ENCODE measurements around the gene PPP1R1B.

Gene PPP1R1B

GRCh38 chr17:39595928-39596510 is 30.7 kb upstream of the PPP1R1B start:
- H3K27me3 ChIP-seq (replicated peaks; ENCODE audit: control insufficient read depth, insufficient read depth, low read length) = peaks cover 11% of the 10 kb centered on the region
- DNase-seq (ENCODE audit: extremely low read depth, insufficient read length) = no peak
- TF ChIP-seq, protein P1, sequence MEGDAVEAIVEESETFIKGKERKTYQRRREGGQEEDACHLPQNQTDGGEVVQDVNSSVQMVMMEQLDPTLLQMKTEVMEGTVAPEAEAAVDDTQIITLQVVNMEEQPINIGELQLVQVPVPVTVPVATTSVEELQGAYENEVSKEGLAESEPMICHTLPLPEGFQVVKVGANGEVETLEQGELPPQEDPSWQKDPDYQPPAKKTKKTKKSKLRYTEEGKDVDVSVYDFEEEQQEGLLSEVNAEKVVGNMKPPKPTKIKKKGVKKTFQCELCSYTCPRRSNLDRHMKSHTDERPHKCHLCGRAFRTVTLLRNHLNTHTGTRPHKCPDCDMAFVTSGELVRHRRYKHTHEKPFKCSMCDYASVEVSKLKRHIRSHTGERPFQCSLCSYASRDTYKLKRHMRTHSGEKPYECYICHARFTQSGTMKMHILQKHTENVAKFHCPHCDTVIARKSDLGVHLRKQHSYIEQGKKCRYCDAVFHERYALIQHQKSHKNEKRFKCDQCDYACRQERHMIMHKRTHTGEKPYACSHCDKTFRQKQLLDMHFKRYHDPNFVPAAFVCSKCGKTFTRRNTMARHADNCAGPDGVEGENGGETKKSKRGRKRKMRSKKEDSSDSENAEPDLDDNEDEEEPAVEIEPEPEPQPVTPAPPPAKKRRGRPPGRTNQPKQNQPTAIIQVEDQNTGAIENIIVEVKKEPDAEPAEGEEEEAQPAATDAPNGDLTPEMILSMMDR (IDR thresholded peaks at IDR 0.05; ENCODE audit: insufficient read depth, low read length, poor library complexity, severe bottlenecking) = no peak
- H3K4me3 ChIP-seq (replicated peaks; ENCODE audit: low read depth, low read length) = no peak overlapping the region
- H3K36me3 ChIP-seq (ENCODE audit: control insufficient read depth, insufficient read depth, low read length) = no peaks in the 10 kb centered on the region

- peaks cover 9% of the 10 kb centered on the region for H3K27me3 ChIP-seq (replicated peaks; ENCODE audit: control insufficient read depth, insufficient read depth, low read length)
- no peaks in the 10 kb centered on the region for H3K36me3 ChIP-seq (ENCODE audit: control insufficient read depth, insufficient read depth, low read length)
- TF ChIP-seq, protein P1 (IDR thresholded peaks at IDR 0.05; ENCODE audit: insufficient read depth, low read length, poor library complexity, severe bottlenecking) = no peak
- no peak for DNase-seq (ENCODE audit: extremely low read depth, insufficient read length)
- no peak overlapping the region for H3K4me3 ChIP-seq (replicated peaks; ENCODE audit: low read depth, low read length)
These were observed 30.0 kb upstream of the PPP1R1B start for GRCh38 chr17:39596543-39597267.

DNA sequence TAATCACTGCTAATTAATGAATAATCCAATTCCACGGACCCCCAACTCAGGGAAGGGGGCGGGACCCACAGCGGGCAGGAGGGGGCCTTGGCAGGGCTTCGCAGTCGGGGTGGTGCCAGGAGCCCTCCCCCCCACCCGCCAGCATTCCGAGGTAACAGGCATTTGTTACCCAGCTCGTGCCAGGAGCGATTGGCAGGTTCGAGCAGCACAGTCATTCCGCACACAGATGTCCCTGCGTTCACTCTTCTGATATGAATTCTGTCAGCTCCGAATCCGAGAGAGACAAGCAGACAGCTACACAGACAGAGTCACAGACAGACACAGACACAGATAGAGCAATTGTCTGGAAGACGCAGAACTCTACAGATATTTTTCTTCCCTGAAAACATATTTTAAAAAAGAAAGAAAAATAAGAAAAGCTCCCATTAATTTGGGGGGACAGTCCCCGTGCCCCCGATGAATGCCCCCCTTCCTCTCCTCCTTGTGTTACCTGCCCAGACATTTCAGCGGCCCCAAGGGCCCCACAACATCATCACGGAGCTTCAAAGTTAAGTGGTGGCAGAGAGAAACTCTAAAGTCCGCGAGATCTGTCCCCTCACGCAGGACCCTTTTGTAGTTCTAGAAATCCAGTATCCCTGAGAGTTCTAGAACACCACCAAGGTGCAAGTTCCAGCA is 29.2 kb upstream of the PPP1R1B start:
- TF ChIP-seq, protein P1 (IDR thresholded peaks at IDR 0.05; ENCODE audit: insufficient read depth, low read length, poor library complexity, severe bottlenecking) = no peak
- H3K4me3 ChIP-seq (replicated peaks; ENCODE audit: low read depth, low read length) = no peak overlapping the region
- DNase-seq (ENCODE audit: extremely low read depth, insufficient read length) = no peak
- peaks cover 9% of the 10 kb centered on the region for H3K27me3 ChIP-seq (replicated peaks; ENCODE audit: control insufficient read depth, insufficient read depth, low read length)
- no peaks in the 10 kb centered on the region for H3K36me3 ChIP-seq (ENCODE audit: control insufficient read depth, insufficient read depth, low read length)

DNA sequence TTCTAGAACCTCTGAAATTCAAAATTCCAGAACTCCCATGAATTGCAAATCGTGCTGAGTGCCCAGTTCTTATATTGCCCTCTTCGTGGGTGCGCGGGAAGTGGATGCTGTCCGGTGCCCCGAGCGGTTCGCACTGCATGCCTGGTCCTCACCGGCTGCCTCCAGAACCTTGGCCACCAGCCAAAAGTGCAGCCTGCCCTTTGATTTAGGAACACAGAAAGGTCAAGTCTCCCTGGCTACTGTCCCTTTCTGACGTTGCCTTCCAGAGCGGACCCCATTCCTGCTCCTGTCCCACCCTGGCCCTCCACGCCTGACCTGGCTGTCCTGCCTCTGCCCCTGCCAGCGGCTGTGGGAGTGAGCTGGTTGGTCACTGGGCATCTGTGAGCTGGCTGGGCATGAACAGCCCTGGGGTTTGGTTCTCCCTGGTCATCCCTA is 28.7 kb upstream of the PPP1R1B start:
- no peak for DNase-seq (ENCODE audit: extremely low read depth, insufficient read length)
- H3K27me3 ChIP-seq (replicated peaks; ENCODE audit: control insufficient read depth, insufficient read depth, low read length) = peaks cover 9% of the 10 kb centered on the region
- no peaks in the 10 kb centered on the region for H3K36me3 ChIP-seq (ENCODE audit: control insufficient read depth, insufficient read depth, low read length)
- TF ChIP-seq, protein P1 (IDR thresholded peaks at IDR 0.05; ENCODE audit: insufficient read depth, low read length, poor library complexity, severe bottlenecking) = no peak
- H3K4me3 ChIP-seq (replicated peaks; ENCODE audit: low read depth, low read length) = no peak overlapping the region

- TF ChIP-seq, protein P1 (IDR thresholded peaks at IDR 0.05; ENCODE audit: insufficient read depth, low read length, poor library complexity, severe bottlenecking) = no peak
- no peak overlapping the region for H3K4me3 ChIP-seq (replicated peaks; ENCODE audit: low read depth, low read length)
- no peaks in the 10 kb centered on the region for H3K36me3 ChIP-seq (ENCODE audit: control insufficient read depth, insufficient read depth, low read length)
- no peak for DNase-seq (ENCODE audit: extremely low read depth, insufficient read length)
- peaks cover 9% of the 10 kb centered on the region for H3K27me3 ChIP-seq (replicated peaks; ENCODE audit: control insufficient read depth, insufficient read depth, low read length)
These were observed 28.1 kb upstream of the PPP1R1B start for GRCh38 chr17:39598630-39599003.
